Stimulated activated CD4-positive, alpha-beta T cell treated with anti-CD3 and anti-CD28 coated beads, Interleukin-1b, Interleukin-23, amount 100 ng/mL, for 24 hours (primary cell): ENCODE results near the gene HIC1.

Experiments used
- DNase-seq, 4 experiments: peaks; one replicate each; pipeline ENCODE4 v3.0.0-alpha.2; 2020; ENCODE audit warnings: low read depth in 4 of 4, low spot score in 1 of 4

Gene HIC1

DNA sequence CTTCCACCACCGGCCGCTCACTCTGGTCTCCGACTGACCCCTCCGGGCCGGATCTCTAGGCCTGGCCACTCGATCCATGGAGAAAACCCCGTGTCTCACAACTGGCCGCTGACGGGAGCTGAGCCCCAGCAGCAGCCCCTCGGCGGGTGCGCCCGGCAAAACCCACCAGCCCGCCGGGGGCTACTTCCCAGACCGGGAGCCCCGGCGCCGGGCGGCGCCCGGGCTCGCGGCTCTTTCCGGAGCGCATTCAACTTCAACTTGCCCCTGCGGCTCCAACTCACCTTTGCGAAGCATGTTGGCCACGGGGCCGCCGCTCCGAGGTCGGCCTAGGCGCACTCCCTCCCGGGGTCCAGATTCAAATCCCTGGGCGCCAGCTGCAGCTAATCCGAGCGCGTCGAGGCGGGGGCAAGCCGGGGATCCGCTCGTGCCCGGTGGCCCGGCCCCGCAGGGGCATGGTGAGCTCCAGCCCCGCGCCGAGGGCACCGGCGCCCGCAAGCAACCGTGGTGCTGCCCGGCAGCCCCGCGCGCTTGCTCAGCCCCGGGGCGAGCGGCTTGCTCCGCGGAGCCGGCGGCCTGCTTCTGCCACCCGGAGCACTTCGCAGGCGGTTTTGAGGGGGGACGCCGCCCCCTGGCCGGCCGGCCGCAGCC is 30.2 kb upstream of the HIC1 start:
- DNase-seq = no peak

DNA sequence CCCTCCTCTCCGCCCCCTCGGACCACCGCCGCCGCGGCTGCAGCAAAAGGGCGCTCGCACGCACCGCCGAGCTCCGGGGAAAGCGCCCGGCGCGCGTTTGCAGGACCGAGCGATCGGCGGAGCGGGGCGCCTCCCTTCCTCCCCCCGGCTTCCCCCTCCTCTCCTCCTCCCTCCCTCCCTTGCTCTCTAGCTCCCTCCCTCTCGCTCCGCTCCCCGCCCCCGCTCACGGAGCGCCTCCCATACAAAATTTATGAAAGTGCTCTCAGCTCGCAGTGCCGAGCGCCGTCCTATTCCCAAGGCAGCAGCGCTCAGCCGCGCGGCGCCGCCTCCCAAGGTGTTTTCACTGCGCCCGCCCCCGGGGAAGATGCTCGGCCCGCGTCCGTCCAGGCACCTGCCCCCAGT is 29.7 kb upstream of the HIC1 start, which contains the start of gene RTN4RL1:
RTN4RL1 (minus strand) TSS at position 115 of the 402 bp plus-strand sequence. CDS start 469 bp downstream, outside the sequence.
- peak in 2 of 4 experiments; percentile 50 for DNase-seq

DNA sequence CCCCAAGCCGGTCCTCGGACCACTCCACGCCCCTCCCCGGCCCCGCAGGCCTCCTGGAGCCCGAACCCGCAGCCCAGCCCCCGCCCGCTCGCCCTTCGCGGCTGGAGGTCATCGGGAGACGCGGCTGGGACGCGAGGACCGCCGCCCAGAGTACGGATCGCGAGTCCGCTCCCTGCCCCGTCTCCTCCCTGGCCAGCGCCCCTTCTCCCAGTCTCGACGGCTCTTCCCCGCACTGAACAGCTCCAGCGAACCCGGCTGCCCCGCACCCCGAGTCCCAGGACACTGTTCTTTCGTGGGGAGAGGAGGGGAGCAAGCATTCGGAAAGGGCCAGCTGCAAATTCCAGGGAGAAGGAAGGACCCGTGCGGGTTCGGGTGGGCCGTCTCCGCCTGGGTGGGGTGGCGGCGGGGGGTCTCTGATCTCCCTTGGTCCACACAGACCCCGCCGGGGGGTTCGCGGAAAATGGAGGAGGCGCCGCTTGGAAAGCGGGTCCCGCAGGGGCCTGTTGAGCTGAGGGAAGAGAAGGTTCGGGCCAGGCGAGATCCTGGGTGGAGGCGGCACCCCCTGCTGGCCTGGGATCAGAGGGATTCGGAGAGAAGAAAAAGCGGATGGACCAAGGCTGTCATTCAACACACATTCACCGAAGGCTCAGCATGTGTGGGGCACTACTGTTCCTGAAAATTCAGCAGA is 29.1 kb upstream of the HIC1 start:
- no peak for DNase-seq

DNA sequence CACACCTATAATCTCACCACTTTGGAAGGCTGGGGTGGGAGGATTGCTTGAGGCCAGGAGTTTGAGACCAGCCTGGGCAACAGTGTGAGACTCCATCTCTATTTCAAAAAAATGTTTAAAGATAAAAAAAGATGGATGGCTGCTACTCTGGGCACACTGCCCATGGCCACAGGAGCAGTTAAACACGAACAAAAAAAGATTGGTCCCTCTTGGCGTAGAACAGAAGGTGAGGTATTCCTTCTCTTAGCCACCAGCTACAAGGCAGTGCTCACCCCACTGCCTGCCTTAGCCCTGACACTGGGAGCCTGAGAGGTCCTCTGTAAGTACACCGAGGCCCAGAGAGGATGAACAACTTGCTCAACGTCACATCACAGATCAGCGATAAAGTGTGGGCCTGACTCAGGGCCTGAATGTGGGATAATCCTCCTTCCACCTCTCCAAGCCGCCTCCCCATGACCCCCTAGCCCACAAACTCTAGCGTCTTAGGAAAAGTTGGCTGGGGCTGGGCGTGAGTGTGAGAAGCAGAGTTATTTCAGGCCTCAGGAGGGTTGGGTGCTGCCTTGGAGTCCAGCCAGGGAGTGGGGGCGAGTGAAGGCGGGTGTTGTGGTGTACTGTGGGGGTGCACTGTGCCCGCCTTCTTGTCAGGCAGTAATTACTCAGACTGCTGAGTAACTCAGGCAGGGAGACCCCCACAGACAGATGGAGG is 27.2 kb upstream of the HIC1 start:
- no peak for DNase-seq

DNA sequence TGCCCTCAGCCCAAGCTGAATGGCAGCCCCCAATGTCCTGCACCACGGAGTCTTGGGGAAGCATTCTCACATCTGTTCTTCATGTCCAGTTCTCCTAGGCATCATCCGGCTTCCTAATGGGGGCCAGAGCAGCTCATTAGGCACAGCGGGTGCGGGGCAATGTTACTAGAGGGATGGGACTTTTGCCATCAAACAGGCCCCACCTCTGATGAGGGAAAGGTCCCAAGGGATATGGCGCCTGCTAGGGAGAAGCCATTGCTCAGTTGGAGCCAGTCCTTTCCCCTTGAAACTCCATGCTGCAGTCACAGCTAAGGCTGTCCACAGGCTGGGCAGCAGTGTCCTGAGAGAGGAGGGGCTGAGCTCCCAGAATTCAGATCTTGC is 26.7 kb upstream of the HIC1 start:
- DNase-seq = no peak

DNA sequence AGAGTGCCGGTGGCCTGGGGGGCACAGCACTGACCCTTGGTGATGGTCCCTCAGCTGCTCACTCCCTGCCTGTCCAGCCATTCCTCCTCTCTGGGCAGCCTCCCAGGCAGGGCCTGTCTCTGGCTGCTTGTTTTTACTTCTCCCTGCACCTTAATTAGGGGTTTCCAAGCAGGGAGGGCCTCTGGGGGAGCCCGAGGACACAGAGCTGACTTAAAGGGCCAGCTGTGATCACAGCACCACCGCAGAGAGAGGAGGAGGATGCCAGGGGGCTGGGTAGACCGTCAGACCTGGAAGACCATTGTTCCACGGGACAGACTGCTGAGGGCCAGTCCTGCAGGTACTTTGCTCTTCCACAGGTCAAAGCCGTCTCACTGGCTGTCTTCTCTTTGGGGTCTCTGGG is 26.2 kb upstream of the HIC1 start:
- DNase-seq = no peak

DNA sequence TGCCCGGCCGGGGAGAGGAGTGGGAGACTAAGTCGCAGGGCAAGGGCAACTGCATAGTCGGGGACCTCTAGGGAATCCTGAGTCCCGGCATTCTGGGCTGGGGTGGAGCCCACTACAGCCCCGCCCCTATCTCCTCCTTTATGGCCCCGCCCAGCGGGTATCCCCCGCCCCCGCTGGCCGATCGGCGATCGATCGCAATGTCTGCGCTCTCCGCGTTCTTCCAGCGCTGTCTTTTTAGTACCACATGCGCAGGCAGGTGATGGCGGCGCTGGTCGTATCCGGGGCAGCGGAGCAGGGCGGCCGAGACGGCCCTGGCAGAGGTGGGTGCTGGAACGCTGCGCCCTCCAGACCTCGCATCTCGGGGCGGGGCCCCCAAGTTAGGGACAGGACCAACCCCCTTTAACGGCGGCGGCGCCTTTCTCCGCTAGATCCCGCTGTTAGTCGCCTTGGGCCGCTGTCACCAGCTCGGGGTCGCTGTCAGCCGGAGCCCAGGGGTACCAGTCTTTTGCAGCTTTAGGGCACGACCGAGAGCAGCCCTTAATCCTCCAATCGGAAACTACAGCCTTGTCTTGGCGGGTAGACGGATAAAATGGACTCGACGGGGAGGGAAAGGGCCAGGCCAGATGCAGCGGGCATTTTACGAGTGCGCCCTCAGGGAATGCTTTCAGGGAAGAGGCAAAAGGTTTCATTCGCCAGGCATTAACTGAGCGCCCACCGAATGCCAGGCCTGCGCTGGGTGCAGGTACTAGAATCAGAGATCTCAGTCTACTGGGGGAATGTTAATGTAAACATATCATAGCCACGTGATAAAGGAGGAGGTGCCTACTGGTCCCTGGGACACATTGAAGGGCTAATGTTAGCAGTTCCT is 24.8 kb upstream of the HIC1 start, which contains the start of gene DPH1:
DPH1 (plus strand) TSS at position 243 of the 868 bp plus-strand sequence; CDS start at position 260, 17 bp downstream.
- DNase-seq = peak; percentile 75 to 85 (median 78)

DNA sequence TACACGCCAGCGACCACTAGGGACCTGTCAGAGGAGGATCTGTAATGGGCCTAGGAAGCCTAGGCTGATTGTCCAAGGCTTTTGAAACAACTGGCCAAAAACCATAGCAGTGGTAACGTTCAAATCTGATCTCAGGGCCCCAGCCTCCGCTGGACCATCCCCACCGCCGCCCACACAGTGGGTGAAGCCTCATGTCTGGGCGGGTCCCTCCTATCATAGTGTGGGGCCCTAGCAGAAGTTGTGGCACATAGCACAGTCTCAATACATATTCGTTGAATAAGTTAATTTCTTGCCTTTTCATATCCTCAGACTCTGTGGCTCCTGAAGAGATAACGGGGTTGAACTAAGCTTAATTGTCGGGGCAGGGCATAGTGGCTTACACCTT is 24.1 kb upstream of the HIC1 start:
- no peak for DNase-seq

DNA sequence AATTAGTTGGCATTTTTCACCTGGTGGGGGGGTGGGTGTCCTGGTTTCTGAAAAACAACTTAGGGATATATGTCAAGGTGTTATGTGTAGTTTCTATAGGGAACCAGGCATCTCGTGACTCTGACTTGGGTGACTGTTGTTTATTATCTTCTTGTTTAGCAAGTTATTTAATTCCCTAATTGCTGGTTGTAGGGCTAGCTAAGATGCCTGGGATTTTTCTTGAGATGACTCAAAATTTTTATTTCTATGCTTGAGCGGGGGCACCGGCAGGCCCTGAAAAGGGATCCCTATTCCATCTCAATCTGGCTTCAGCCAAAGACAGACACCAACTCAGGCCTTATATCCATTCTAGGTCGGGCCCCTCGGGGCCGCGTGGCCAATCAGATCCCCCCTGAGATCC is 21.8 kb upstream of the HIC1 start:
- DNase-seq = no peak

DNA sequence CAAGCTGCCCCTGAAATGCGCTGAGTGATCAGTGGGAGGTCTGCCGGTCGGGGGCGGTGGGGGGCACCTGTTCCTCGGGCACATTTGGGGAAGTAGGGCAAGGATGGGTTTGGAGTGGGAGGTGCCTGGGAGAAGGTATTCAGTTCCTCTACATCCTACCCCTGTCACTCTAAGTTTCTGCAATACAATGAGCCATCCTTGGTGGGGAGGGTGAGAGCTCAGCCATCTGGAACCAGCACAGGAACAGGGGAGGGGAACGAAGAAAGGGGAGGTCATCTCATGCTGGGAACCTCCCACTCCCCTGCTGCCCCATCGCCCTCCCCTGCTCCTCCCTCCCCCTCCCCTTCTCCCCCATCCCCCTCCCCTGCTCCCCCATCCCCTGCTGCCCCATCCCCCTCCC is 20.7 kb upstream of the HIC1 start:
- DNase-seq = no peak

DNA sequence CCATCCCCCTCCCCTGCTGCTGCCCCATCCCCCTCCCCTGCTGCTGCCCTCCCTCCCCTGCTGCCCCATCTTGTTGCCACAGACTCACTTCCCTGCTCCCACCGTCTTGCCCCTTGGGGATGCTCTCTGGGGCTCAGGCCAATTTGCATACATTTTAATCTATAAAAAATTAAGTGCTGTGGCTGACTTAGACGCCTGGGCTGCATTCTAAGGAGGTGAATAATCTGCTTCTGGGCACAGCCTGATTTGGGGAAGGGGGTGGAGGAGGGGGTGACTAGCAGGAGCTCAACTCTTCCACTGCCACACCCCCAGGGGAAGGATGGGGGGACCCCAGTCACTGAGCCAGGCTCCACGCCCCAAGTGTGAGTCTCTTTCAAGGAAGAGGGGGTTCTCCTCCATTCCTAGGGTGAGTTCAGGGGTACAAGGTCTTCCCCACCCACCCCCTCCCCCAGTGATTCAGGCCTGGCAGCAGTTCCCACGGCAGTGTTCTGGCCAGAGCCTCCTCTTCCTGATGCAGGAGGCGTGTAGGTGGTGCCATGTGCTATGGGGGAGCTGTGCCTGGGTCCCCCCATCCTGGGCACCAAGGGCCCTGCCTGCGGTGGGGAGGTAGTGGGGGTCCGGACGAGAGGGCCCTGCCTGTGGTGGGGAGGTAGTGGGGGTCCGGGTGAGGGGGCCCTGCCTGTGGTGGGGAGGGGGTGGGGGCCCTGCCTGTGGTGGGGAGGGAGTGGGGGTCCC is 19.9 kb upstream of the HIC1 start:
- no peak for DNase-seq

DNA sequence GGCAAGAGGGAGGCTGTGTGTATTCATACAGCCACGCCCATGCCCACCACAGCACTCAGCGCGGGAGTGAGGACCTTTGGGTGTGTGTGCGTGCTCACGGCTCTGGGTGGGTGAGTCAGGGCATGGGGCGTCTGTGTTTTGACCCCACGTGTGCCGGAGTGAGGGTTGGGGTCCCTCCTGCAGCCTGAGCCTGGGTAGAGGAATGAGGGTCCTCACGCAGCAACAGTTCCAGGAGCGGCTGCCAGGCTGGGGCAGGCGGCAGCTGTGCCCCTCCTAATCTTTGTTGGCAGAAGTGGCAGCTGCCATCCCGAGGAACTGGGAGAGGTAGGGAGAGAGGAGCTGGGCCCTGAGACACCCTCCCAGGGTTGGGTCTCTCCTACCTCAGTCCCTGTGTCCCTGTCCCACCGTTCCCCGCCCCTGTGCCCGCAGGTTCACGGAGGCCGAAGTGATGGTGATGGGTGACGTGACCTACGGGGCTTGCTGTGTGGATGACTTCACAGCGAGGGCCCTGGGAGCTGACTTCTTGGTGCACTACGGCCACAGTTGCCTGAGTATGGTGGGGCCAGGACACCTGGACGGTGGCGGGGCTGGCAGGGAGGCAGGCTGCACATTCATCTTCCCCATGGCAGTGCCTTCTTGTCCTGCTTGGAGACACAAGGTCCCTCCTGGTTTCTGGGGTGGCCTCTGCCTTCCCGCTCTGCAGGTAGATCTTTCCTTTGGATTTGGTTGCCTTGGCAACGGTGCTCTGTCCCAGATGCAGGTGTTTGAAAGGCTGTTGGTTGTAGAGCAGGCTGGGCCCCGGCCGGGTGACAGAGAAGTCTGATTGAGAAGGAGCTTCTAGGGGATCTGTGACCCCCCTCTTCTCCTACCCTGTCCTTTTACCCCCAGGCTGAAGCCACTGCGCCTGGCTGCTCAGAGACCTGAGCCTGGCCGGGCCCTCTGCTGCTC is 19.1 kb upstream of the HIC1 start:
- DNase-seq = no peak

DNA sequence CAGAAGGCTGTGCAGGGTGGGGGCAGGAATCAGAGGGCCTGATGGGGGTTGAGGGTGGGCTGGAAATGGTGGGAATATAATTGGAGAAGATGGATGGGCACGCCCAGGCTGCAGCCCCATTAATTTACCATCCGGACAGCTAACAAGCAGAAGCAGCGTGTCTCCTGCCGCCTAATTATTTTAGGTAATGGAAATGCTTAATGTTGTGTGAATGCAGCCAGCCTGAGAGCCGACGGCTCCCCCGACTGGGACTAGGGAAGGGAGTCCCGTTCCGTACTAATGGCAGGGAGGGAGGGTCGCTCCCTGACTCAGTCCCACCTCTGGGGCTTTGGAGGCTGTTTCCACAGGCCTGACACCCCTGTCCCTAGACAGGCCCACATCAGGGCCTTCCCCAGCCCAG is 17.7 kb upstream of the HIC1 start:
- no peak for DNase-seq

DNA sequence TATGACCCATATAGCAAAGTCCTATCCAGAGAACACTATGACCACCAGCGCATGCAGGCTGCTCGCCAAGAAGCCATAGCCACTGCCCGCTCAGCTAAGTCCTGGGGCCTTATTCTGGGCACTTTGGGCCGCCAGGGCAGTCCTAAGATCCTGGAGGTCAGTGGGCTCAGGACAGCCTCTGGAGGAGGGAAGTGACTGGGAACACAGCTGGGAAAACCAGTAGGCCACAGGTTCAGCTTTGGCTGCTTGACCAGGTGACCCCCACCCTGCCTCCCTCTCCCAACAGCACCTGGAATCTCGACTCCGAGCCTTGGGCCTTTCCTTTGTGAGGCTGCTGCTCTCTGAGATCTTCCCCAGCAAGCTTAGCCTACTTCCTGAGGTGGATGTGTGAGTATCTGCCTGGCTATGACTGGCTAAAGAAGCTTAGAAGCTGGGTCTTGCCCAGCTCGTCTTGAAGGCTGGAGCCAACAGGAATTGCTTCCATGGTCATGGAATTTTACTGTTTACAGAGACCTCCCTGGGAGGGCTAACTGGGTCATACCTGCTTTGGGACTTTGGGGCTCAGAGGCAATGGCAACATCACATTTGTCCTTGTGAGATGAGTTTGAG is 14.6 kb upstream of the HIC1 start:
- DNase-seq = no peak

DNA sequence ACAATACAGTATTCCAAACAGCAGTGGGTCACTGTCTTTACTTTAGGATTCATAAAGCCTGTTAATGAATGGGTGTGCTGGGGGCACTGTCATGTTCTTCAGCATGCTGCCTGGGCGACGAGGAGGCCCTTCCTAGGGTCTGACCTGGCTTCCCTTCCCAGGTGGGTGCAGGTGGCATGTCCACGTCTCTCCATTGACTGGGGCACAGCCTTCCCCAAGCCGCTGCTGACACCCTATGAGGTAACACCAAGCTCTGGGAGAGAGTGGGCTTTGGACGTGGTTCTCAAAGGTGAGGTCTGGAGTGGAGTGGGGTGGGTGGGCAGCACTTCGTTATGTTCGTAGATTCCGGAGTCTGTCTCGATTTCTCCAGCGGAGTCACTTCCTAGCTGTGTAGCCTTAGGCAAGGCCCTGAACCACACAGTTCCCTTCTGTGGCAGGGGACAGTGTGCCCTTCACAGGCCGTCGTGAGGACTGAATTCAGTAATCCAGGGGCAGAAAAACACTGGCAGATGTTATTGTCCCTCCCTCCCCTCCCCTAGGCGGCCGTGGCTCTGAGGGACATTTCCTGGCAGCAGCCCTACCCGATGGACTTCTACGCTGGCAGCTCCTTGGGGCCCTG is 13.9 kb upstream of the HIC1 start:
- no peak for DNase-seq

DNA sequence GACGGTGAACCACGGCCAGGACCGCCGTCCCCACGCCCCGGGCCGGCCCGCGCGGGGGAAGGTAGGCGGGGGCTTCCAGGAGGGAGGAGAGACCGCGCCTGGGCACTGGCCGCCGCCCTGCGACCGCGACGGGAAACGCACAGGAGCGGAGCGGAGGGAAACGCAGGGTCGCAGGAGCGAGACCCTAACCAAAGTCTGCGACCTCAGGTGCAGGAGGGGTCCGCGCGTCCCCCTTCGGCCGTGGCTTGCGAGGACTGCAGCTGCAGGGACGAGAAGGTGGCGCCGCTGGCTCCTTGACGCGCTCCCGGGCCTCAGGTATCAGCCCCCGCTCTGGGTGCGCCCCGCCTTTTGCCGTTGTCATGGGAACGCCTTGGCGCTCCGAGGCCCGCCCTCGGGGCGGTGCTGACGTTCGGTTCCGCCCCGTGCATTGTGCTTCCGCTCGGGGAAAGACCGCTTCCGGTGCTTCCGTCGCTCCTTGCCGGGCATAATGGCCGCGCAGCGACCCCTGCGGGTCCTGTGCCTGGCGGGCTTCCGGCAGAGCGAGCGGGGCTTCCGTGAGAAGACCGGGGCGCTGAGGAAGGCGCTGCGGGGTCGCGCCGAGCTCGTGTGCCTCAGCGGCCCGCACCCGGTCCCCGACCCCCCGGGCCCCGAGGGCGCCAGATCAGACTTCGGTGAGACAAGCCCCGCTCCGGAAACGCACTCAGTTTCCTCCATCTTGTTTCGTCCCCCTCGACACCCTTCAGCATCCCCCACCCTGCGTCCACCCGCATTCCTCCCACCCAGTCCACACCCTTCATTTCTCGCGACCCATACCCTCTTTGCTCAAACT is 13.1 kb upstream of the HIC1 start, which contains the start of gene OVCA2:
OVCA2 (plus strand) TSS at position 462 of the 829 bp plus-strand sequence; CDS start at position 488, 26 bp downstream.
- peak; percentile 91 to 96 (median 96) for DNase-seq

DNA sequence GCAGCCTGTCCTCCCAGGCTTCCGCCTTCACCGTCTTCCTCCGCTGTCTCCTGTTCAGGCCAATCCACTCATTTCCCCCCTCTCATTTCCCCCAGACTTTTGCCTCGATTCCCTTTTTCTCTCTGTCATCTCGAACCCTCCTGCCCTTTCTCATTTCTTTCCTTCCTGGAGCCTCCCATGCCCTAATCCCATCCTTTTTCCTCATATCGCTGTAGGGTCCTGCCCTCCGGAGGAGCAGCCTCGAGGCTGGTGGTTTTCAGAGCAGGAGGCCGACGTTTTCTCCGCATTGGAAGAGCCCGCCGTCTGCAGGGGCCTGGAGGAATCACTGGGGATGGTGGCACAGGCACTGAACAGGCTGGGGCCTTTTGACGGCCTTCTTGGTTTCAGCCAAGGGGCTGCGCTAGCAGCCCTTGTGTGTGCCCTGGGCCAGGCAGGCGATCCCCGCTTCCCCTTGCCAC is 12.5 kb upstream of the HIC1 start:
- no peak for DNase-seq
